GM21381 (cell line): ENCODE data around the gene DES.

Source experiments
- ATAC-seq: cut with Tn5 transposase; IDR thresholded peaks from one replicate; pipeline ENCODE4 v1.9.1; 2021; ENCODE audit warnings: mild to moderate bottlenecking, moderate library complexity; ENCODE audit not compliant: unreplicated experiment

DES gene

GRCh38 chr2:219437690-219438206, 19.6 kb downstream of the DES start:
- ATAC-seq, result no peak

DNA sequence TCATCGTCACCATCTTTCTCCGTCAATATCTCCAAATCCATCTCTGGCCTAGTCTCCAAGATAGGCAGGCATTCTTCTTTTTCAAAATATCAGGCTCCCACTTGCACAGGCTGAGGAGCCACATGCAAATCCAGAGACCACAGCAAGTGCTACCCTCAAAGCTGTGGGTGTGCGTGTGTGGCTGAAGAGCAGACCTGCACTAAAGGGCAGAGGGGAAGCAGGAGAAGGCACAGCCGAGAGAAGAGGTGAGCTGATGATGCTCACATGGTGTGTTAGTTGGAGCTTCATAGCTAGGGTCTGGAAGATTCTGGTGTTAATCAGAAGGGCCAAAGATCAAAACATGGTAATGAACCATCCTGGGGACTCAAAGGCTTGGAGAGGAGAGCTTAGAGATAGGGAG, 20.3 kb downstream of the DES start:
- ATAC-seq, result no peak

DNA sequence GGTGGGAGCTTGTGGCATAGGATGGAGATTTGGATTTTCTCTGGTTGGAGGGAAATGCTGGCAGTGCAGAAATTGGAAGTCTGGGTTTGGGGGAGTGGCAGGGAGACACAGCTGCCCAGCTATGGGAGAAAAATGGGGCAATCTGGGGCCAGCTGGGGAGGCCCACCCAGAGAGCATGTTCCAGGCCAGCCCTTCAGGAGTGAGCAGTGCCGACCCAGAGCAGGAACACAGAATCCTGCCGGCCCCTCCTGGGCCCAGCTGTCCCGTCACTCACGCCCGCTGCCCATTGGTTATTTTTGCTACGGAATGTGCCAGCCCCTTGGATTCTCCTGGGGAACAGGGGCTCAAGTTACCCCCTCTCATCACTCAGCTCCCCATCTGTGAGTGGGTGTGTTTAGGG, 21.3 kb downstream of the DES start:
- ATAC-seq, result no peak

GRCh38 chr2:219440388-219441256, 22.4 kb downstream of the DES start:
- no peak for ATAC-seq

GRCh38 chr2:219441451-219442255, 23.5 kb downstream of the DES start:
- no peak for ATAC-seq

DNA sequence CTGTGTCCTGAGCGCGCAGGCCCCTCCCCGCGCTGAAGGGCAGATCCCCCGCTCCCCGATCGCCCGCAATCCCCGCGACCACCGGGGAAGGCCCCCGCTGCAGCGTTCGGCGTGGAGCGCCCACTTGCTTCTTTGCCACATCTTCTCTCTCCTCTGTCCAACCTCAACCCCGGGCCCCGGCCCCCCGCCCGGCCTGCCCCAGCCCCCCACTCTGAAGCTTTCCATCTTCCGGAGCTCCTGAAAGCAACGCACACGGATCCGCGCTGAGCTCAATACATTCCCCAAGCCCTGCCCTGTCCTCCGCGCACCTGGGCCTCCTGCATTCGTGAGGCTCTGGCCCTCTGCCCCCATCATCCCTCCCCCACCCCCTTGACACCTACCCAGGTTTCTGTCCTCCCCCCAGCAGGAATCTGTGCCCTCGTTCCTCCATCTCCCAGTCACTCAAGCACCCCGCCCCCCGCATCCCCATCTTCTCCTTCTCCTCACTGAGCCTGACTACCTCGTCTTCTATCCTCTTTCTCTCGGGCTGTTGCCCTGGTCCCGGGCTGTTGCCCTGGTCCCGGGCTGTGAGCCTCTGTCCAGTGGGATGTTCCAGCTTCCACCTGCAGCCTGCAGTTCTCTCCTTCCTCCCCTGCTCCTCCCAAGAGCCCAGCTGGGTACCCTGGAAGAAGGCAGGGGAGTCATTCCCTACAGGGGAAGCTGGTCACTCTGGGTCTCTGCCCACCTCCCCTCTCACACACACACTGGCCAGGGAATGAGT, 24.3 kb downstream of the DES start:
- no peak for ATAC-seq

DNA sequence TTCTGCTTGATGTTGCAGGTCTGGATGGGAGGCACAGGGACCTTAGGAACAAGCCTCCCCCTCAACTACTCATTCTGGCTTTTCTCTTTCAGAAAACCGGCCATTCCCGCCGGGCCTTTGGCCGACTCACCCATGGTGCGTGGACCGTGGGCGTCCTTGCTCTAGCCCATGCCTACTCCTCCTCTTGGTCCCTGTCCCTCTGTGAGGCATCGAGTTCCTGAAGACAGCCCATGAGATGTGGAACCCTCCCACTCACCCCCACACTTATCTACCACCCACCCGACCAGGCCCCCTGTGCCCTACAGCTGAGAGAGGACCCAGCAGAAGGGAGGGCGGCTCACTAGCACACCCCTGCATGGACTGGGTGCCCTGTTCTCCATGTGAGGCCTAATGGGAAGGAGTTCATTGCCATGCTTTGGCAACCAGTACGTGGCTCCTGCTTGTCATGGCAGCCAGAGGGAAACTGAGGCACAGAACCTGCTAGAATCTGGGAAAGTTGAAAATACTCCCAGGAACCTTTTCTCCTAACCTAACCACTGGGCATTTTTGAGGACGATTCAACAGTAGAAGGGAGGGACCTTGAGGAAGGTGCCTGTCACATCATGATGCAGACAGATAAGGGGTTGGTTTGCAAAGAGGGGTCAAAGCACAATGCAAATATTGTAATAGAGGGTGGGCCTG, 25.0 kb downstream of the DES start:
- ATAC-seq, result no peak

GRCh38 chr2:219443697-219444023, 25.5 kb downstream of the DES start:
- ATAC-seq, result no peak

DNA sequence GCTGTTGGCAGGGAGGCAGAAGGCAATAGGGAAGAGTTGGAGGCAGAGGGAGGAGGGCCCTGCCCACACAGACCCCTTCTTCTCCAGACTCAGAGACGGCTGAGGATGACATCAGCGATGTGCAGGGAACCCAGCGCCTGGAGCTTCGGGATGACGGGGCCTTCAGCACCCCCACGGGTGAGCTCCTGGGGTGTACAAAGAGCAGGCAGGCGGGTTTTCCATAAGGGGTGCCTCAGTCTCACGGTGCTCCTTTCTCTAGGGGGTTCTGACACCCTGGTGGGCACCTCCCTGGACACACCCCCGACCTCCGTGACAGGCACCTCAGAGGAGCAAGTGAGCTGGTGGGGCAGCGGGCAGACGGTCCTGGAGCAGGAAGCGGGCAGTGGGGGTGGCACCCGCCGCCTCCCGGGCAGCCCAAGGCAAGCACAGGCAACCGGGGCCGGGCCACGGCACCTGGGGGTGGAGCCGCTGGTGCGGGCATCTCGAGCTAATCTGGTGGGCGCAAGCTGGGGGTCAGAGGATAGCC, 26.5 kb downstream of the DES start:
- no peak for ATAC-seq

- no peak for ATAC-seq
Measured at GRCh38 chr2:219445220-219445640, 27.1 kb downstream of the DES start.

- ATAC-seq, result no peak
Measured at GRCh38 chr2:219446101-219446504, 27.9 kb downstream of the DES start.

DNA sequence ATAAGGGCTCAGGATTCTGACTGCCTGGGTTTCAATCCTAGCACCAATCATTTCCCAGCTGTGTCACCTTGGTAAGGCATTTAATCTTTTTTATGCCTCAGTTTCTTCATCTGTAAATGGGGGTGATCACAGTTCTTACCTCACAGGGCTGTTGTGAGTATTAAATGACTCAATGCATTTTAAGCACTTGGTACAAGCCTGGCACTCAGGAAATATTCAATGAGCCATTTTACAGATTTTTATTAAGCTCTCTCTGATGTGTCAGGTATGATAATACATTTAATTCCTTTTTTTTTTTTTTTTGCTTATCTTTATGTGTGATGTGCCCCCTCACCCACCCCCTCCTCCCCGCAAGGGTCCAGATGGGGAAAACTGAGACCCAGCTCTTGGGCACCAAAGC, 28.5 kb downstream of the DES start:
- ATAC-seq, result no peak

- no peak for ATAC-seq
Measured at GRCh38 chr2:219447242-219448098, 29.3 kb downstream of the DES start.

DNA sequence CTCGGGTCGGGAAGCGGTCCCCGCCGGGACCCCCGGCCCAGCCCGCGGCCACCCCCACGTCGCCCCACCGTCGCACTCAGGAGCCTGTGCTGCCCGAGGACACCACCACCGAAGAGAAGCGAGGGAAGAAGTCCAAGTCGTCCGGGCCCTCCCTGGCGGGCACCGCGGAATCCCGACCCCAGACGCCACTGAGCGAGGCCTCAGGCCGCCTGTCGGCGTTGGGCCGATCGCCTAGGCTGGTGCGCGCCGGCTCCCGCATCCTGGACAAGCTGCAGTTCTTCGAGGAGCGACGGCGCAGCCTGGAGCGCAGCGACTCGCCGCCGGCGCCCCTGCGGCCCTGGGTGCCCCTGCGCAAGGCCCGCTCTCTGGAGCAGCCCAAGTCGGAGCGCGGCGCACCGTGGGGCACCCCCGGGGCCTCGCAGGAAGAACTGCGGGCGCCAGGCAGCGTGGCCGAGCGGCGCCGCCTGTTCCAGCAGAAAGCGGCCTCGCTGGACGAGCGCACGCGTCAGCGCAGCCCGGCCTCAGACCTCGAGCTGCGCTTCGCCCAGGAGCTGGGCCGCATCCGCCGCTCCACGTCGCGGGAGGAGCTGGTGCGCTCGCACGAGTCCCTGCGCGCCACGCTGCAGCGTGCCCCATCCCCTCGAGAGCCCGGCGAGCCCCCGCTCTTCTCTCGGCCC, 30.1 kb downstream of the DES start:
- ATAC-seq, result no peak

- ATAC-seq, result no peak
Measured at GRCh38 chr2:219448776-219449341, 30.7 kb downstream of the DES start.

- ATAC-seq, result no peak
Measured at GRCh38 chr2:219449609-219450008, 31.4 kb downstream of the DES start.

DNA sequence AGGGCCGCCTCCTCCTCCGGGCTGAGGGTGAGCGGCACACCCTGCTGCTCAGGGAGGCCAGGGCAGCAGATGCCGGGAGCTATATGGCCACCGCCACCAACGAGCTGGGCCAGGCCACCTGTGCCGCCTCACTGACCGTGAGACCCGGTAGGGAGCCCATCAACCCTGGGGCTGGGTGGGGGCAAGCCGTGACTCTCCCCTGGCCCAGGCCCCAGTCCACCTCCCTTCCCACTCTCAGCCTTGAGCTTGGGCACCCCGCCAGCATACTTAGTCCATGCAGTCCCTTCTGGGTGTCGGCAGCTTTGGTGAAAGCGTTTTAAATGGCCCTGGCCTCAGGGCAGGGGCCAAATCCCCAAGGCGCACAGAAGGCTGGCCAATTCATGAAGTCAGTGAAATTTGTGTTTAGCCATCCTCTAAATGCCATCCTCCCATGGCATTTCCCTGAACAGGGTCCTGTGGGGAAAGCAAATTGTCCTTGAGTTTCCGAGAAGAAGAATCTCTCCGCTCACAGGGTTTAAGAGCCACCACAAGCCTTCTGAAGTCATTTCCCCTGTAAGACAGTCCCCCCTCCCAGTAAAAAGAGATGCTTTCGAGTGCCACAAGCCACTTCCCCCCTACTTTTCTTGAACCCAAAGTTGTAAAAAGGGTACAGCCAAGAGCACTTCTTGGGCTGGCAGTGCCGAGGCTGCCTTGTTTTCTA, 33.6 kb downstream of the DES start:
- no peak for ATAC-seq
